ENCODE results near the gene NOXA1. TPM values are rescaled to one million over a fixed set of nuclear protein-coding genes. Genes with fewer than 3 reads are reported as not detected.

NOXA1 gene
- total and polyA plus RNA-seq, 8 donors: 6.6 to 45.5 (median 12.6) TPM

- DNase-seq: peak; percentile 71 to 92 (median 81)
- peaks cover 0 to 22% (median 3%) of the 10 kb centered on the region in 3 donors for H3K4me1 ChIP-seq
- H3K4me3 ChIP-seq: peak overlapping the region in 2 of 4 donors; percentile 67 to 74
- no peaks in the 10 kb centered on the region for H3K27me3 ChIP-seq
- WGBS, 2 donors: 60 to 65% methylated on average over 43 to 44 of the region's 44 CpGs
- FAIRE-seq: no peak
- peak; percentile 47 to 67 (median 64) for ATAC-seq
- peak overlapping the region; percentile 30 to 58 (median 41) for H3K27ac ChIP-seq
- H3K36me3 ChIP-seq: peaks cover 0 to 5% (median 0%) of the 10 kb centered on the region in 3 donors
- H3K9me3 ChIP-seq: no peaks in the 10 kb centered on the region
- intact Hi-C loops (cut with DNase I): no loop called here
- TF ChIP-seq, protein P1, sequence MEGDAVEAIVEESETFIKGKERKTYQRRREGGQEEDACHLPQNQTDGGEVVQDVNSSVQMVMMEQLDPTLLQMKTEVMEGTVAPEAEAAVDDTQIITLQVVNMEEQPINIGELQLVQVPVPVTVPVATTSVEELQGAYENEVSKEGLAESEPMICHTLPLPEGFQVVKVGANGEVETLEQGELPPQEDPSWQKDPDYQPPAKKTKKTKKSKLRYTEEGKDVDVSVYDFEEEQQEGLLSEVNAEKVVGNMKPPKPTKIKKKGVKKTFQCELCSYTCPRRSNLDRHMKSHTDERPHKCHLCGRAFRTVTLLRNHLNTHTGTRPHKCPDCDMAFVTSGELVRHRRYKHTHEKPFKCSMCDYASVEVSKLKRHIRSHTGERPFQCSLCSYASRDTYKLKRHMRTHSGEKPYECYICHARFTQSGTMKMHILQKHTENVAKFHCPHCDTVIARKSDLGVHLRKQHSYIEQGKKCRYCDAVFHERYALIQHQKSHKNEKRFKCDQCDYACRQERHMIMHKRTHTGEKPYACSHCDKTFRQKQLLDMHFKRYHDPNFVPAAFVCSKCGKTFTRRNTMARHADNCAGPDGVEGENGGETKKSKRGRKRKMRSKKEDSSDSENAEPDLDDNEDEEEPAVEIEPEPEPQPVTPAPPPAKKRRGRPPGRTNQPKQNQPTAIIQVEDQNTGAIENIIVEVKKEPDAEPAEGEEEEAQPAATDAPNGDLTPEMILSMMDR (IDR thresholded peaks at IDR 0.05): peak in 1 of 4 donors; percentile 11
These were observed 34.4 kb downstream of the NOXA1 start for GRCh38 chr9:137457406-137458193.

GRCh38 chr9:137458194-137459151, 35.3 kb downstream of the NOXA1 start:
- peak overlapping the region; percentile 38 to 74 (median 56) for H3K4me3 ChIP-seq
- peak overlapping the region in 2 of 4 donors; percentile 11 to 30 for H3K27ac ChIP-seq
- no peaks in the 10 kb centered on the region for H3K27me3 ChIP-seq
- FAIRE-seq: no peak
- TF ChIP-seq, protein P1 (IDR thresholded peaks at IDR 0.05): no peak
- DNase-seq: peak; percentile 54 to 86 (median 67)
- peak in 3 of 4 donors; percentile 4 to 23 (median 14) for ATAC-seq
- no peaks in the 10 kb centered on the region for H3K9me3 ChIP-seq
- intact Hi-C loops (cut with DNase I): no loop called here
- WGBS, 2 donors: 14 to 23% methylated on average over 48 to 88 of the region's 88 CpGs
- H3K4me1 ChIP-seq: peaks cover 0 to 22% (median 3%) of the 10 kb centered on the region in 3 donors
- H3K36me3 ChIP-seq: no peaks in the 10 kb centered on the region

- ATAC-seq (peak; percentile 72 to 92 (median 85)), DNase-seq (peak; percentile 89 to 99 (median 96)), FAIRE-seq (no peak)
- TF ChIP-seq, protein P1 (IDR thresholded peaks at IDR 0.05): no peak
- Histone ChIP-seq H3K36me3 (no peaks in the 10 kb centered on the region), H3K9me3 (no peaks in the 10 kb centered on the region), H3K27me3 (no peaks in the 10 kb centered on the region), H3K4me3 (peak within 1 kb of the TSS; percentile 38 to 74 (median 56)), H3K4me1 (peaks cover 0 to 22% (median 3%) of the 10 kb centered on the region in 3 donors), H3K27ac (peak within 1 kb of the TSS; percentile 11 to 61 (median 44))
- intact Hi-C loops (cut with DNase I): no loop called here
- 1% methylated on average over 51 to 62 of the region's 62 CpGs for WGBS, 2 donors
These were observed 36.0 kb downstream of the NOXA1 start, which contains the start of gene NSMF for GRCh38 chr9:137459152-137459600. NSMF (minus strand) TSS chr9:137459334; CDS start chr9:137459102, 232 bp downstream.

- no peak for FAIRE-seq
- intact Hi-C loops (cut with DNase I): no loop called here
- H3K4me1 ChIP-seq: peaks cover 0 to 19% (median 3%) of the 10 kb centered on the region in 3 donors
- no peaks in the 10 kb centered on the region for H3K36me3 ChIP-seq
- ATAC-seq: peak in 3 of 4 donors; percentile 1 to 3 (median 1)
- peak in 2 of 6 donors; percentile 15 to 63 for DNase-seq
- no peaks in the 10 kb centered on the region for H3K27me3 ChIP-seq
- H3K27ac ChIP-seq: peak overlapping the region in 3 of 4 donors; percentile 41 to 61 (median 48)
- H3K9me3 ChIP-seq: no peaks in the 10 kb centered on the region
- WGBS, 2 donors: 39 to 40% methylated on average over 15 of the region's 15 CpGs
- H3K4me3 ChIP-seq: peak overlapping the region; percentile 15 to 74 (median 48)
- TF ChIP-seq, protein P1 (IDR thresholded peaks at IDR 0.05): no peak
These were observed 36.6 kb downstream of the NOXA1 start for GRCh38 chr9:137459601-137460362.

Data from pancreas (tissue), 10 donors.